Left colon (tissue), 2 donors: ENCODE data around the gene MYBPC2. TPM values are rescaled to one million over a fixed set of nuclear protein-coding genes. Genes with fewer than 3 reads are reported as not detected.

Experiments
- ATAC-seq: fragments of 200-7000 bp; cut with Tn5 transposase; one replicate; pipeline ENCODE4 v1.9.1; 2020; ENCODE audit warnings: mild to moderate bottlenecking, moderate library complexity
- DNase-seq, 2 donors: peaks; one replicate each; pipeline ENCODE4 v3.0.0-alpha.2; 2020
- intact Hi-C, 2 donors: fragments of 100-400 bp; cut with DNase I in 1 of 2; cut with micrococcal nuclease in 1 of 2; formaldehyde crosslinking; loops; one replicate each; pipeline versions ENCODE4 v1.11.2 to v1.14.0; 2022; cut with DNase I, micrococcal nuclease
- total RNA-seq, 2 donors: library from RNA; stranded (reverse); fragmentation: NEBNext Ultra II Directional; extraction: Animal tissue kit (Norgen Biotek cat#: 25700); gene quantifications; one replicate each; pipeline ENCODE4 v1.2.1, GENCODE V29; 2021
- donor health status: DM: no; HTN: no; CAD: no.
- donor health status: DM: yes; HTN: yes; CAD: no.

MYBPC2 gene
- total RNA-seq, 2 donors from 2014 or later: 0.06 TPM; not detected in 1

GRCh38 chr19:50406156-50406820, 26.4 kb upstream of the MYBPC2 start:
- intact Hi-C loops: no loop called here
- no peak for DNase-seq
- no peak for ATAC-seq

- ATAC-seq (no peak), DNase-seq (no peak)
- intact Hi-C loops: no loop called here
Observed at GRCh38 chr19:50406829-50407228, 25.9 kb upstream of the MYBPC2 start.

DNA sequence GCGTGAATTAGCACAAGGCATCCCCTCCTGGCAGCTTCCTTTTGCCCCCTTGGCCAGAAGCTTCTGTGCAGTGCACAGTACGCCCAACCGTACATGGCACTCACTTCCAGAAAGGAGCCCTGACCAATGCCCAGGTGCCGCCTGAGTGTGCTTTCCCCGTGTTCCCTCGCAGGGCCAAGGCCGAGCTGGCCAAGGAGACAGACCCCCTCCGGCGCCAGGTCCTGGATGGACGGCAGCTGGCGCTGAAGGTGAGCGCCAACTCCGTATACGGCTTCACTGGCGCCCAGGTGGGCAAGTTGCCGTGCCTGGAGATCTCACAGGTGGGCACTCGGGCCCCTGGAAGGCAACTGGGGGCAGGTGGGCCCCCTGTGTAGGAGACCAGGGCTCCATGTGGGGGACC, 23.3 kb upstream of the MYBPC2 start:
- intact Hi-C loops: no loop called here
- DNase-seq: no peak
- no peak for ATAC-seq

GRCh38 chr19:50410109-50410508, 22.6 kb upstream of the MYBPC2 start:
- no peak for ATAC-seq
- no peak for DNase-seq
- intact Hi-C loops: loop anchor here in 1 of 2 donors (10.0 kb wide), 1 partner anchor 45 kb away; the partner anchor contains the start of gene NAPSA

- DNase-seq: no peak
- no peak for ATAC-seq
- intact Hi-C loops: loop anchor here in 1 of 2 donors (10.0 kb wide), 1 partner anchor 48 kb away; the partner anchor contains the start of gene NAPSA
Observed at GRCh38 chr19:50412419-50412818, 20.3 kb upstream of the MYBPC2 start.

- ATAC-seq (no peak), DNase-seq (no peak)
- intact Hi-C loops: loop anchor here in 1 of 2 donors (10.0 kb wide), 1 partner anchor 48 kb away; the partner anchor contains the start of gene NAPSA
Observed at GRCh38 chr19:50413096-50413495, 19.6 kb upstream of the MYBPC2 start.

DNA sequence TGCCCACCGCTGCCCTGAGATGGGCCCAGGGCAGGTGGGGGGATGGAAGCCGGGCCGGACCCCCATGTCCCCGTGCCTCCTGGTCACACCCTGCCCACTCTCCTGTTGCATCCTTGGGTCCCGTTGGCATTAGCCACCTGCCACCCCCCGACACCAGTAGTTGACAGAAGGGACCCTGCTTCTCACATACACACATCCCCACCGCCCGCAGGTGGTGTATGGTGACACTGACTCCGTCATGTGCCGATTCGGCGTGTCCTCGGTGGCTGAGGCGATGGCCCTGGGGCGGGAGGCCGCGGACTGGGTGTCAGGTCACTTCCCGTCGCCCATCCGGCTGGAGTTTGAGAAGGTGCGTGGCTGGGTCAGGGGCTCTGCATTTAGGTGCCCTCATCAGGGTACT, 19.2 kb upstream of the MYBPC2 start:
- DNase-seq: no peak
- no peak for ATAC-seq
- intact Hi-C loops: loop anchor here in 1 of 2 donors (10.0 kb wide), 1 partner anchor 49 kb away; the partner anchor contains the start of gene NAPSA

DNA sequence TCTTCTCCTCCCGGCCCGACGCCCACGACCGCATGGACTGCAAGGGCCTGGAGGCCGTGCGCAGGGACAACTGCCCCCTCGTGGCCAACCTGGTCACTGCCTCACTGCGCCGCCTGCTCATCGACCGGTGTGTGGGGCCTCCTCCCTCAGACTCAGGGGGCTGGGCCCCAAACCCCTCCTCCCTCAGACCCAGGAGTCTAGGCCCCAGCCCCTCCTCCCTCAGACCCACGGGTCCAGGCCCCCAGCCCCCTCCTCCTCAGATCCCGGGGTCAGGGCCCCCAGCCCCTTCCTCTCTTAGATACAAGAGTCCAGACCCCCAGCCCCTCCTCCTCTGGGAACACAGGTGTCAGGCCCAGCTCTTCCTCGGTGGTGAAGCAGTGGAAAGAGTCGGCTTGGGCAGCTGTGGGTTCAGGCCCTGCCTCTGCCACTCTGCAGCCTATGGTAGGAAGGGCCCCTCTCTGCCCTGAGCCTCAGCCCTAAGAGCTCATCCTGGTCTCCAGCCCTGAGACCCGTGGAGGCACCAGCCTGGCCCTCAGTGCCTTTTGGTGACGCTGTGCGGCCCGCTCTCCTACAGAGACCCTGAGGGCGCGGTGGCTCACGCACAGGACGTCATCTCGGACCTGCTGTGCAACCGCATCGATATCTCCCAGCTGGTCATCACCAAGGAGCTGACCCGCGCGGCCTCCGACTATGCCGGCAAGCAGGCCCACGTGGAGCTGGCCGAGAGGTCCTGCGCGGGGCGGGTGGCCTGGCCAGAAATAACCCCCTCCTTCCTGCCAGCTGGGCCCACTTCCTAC, 17.6 kb upstream of the MYBPC2 start:
- intact Hi-C loops: loop anchor here in 1 of 2 donors (10.0 kb wide), 1 partner anchor 50 kb away; the partner anchor contains the start of gene NAPSA
- DNase-seq (peak; percentile 59 to 87), ATAC-seq (peak; percentile 43)

GRCh38 chr19:50415661-50416033, 17.0 kb upstream of the MYBPC2 start:
- ATAC-seq: peak; percentile 22
- intact Hi-C loops: loop anchor here in 1 of 2 donors (10.0 kb wide), 1 partner anchor 51 kb away; the partner anchor contains the start of gene NAPSA
- peak; percentile 70 to 79 for DNase-seq

- no peak for DNase-seq
- ATAC-seq: no peak
- intact Hi-C loops: loop anchor here in 1 of 2 donors (10.0 kb wide), 1 partner anchor 52 kb away; the partner anchor contains the start of gene NAPSA
Observed at GRCh38 chr19:50416034-50416977, 16.4 kb upstream of the MYBPC2 start.

DNA sequence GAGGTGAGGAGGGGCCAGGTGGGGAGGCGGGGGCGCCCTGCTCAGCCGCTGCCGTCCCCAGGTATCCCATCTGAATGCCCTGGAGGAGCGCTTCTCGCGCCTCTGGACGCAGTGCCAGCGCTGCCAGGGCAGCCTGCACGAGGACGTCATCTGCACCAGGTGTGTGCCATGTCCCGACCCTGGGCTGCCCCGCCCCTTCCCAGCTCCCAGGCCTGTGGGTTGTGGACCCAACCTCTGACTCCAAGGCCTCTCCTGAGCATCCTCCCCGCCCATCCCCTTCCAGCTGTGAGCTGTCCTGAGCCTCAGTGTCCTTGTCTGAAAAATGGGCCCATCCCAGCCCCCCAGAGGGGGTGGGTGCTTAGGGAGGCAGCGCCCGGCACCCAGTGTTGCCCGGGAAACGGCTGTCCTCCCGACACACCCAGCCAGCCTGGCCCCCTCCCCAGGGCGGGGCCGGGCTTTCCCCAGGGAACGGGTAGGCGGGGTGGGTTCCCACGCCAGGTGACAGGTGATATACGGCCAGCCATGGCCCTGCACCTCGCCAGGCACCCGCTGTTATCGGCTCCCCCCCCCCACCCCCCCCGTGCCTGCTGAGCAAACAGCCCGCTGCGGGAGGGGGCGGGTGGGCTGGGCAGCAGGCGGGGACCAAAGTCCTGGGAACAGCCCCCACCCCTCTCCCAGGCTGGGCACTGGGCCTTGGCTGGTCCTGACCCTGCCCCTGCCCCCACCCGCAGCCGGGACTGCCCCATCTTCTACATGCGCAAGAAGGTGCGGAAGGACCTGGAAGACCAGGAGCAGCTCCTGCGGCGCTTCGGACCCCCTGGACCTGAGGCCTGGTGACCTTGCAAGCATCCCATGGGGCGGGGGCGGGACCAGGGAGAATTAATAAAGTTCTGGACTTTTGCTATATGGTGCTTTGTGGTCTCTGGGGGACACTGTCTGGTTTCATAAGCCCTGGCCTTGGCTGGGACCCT, 15.3 kb upstream of the MYBPC2 start:
- DNase-seq: peak; percentile 57 to 69
- ATAC-seq: peak; percentile 64
- intact Hi-C loops: loop anchor here in 1 of 2 donors (10.0 kb wide), 1 partner anchor 53 kb away; the partner anchor contains the start of gene NAPSA

GRCh38 chr19:50418176-50419021, 14.3 kb upstream of the MYBPC2 start, which contains the start of gene SPIB:
TSS of gene SPIB (plus strand) at chr19:50418938. CDS start at chr19:50418963, 25 bp downstream.
- ATAC-seq (no peak), DNase-seq (peak in 1 of 2 donors; percentile 43)
- intact Hi-C loops: loop anchor here in 1 of 2 donors (10.0 kb wide), 1 partner anchor 54 kb away; the partner anchor contains the start of gene NAPSA

- no peak for DNase-seq
- intact Hi-C loops: loop anchor here in 1 of 2 donors (10.0 kb wide), 1 partner anchor 54 kb away; the partner anchor contains the start of gene NAPSA
- no peak for ATAC-seq
Observed at GRCh38 chr19:50419022-50419579, 13.6 kb upstream of the MYBPC2 start.

- ATAC-seq (no peak), DNase-seq (no peak)
- intact Hi-C loops: loop anchor here in 1 of 2 donors (10.0 kb wide), 1 partner anchor 55 kb away; the partner anchor contains the start of gene NAPSA
Observed at GRCh38 chr19:50419580-50420035, 13.1 kb upstream of the MYBPC2 start.

GRCh38 chr19:50420127-50420526, 12.6 kb upstream of the MYBPC2 start:
- DNase-seq (no peak), ATAC-seq (no peak)
- intact Hi-C loops: no loop called here

DNA sequence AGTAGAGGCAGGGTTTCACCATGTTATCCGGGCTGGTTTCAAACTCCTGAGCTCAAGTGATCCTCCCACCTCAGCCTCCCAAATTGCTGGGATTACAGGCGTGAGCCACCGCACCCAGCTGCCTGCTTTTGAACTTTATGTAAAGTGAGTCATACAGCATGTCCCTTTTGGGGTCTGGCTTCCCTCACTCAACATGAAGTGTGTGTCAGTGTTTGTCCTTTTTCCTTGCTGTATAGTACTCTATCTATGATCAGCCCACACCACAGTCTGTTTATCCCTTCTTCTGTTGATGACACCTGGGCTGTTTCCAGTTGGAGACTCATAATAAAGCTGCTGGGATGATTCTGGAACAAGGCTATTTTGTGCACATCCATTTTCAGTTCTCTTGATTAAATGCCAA, 11.9 kb upstream of the MYBPC2 start:
- intact Hi-C loops: no loop called here
- DNase-seq (no peak), ATAC-seq (no peak)
